SK-N-SH (cell line): ENCODE data around the gene CFAP70. TPM values are rescaled to one million over a fixed set of nuclear protein-coding genes. Genes with fewer than 3 reads are reported as not detected.

ENCODE experiments used
- CTCF ChIA-PET: fragments of 300-600, 350-600 bp; formaldehyde crosslinking; extraction: SDS; loops from one replicate; lab custom pipeline; 2021; lab: Yijun Ruan, JAX
- POLR2A ChIA-PET: fragments of 350-600 bp; sonication (Branson Sonifier 250); formaldehyde crosslinking; extraction: SDS; loops from one replicate; lab custom pipeline; 2020; ENCODE audit warnings: antibody characterized with exemption, inconsistent platforms; lab: Yijun Ruan, JAX
- DNase-seq: peaks from one replicate; pipeline ENCODE4 v3.0.0; 2012
- H2AFZ ChIP-seq: fragments of 200-600 bp; sonication (generic); 2 replicates; pipeline ENCODE4 v1.8.1; 2016; ENCODE audit warnings: antibody characterized with exemption, mild to moderate bottlenecking, low read depth
- H3F3A ChIP-seq: fragments of 200-600 bp; sonication (generic); replicated peaks from 2 replicates; pipeline ENCODE3; 2016; ENCODE audit warnings: antibody characterized with exemption, mild to moderate bottlenecking; ENCODE audit not compliant: insufficient read depth
- H3K27ac ChIP-seq, 2 experiments: fragments of 200-500 bp in 1 of 2; fragments of 200-600 bp in 1 of 2; sonication (Bioruptor generic) in 1 of 2; sonication (generic), shearing (Covaris generic) in 1 of 2; 2 replicates each; pipeline versions ENCODE4 v1.5.1 to v1.6.1; 2014 to 2016; ENCODE audit warnings: low read depth in 2 of 2, inconsistent platforms in 1 of 2, low read length in 1 of 2, mild to moderate bottlenecking in 1 of 2, mixed read lengths in 1 of 2
- H3K27me3 ChIP-seq: fragments of 200-600 bp; sonication (generic), shearing (Covaris generic); 2 replicates; pipeline ENCODE4 v1.6.1; 2016; ENCODE audit warnings: mixed run types; ENCODE audit not compliant: insufficient read depth
- H3K36me3 ChIP-seq, 2 experiments: fragments of 200-500 bp in 1 of 2; fragments of 200-600 bp in 1 of 2; sonication (Bioruptor generic) in 1 of 2; sonication (generic) in 1 of 2; replicated peaks in 1 of 2; 2 replicates each; pipeline versions ENCODE3 to v1.5.1; 2014 to 2016; ENCODE audit warnings: low read length in 1 of 2, mild to moderate bottlenecking in 1 of 2; ENCODE audit not compliant: insufficient read depth in 2 of 2, control insufficient read depth in 1 of 2
- H3K4me1 ChIP-seq, 2 experiments: fragments of 200-500 bp in 1 of 2; fragments of 200-600 bp in 1 of 2; sonication (Bioruptor generic) in 1 of 2; sonication (generic), shearing (Covaris generic) in 1 of 2; 2 replicates each; pipeline versions ENCODE4 v1.5.1 to v1.6.1; 2014 to 2016; ENCODE audit warnings: low read depth in 1 of 2, low read length in 1 of 2, mixed run types in 1 of 2; ENCODE audit not compliant: insufficient read depth in 2 of 2, control insufficient read depth in 1 of 2
- H3K4me2 ChIP-seq: fragments of 200-600 bp; sonication (generic), shearing (Covaris generic); 2 replicates; pipeline ENCODE4 v1.6.1; 2017; ENCODE audit warnings: mixed run types
- H3K4me3 ChIP-seq, 2 experiments: fragments of 200-500 bp in 1 of 2; fragments of 200-600 bp in 1 of 2; sonication (Bioruptor generic) in 1 of 2; sonication (generic), shearing (Covaris generic) in 1 of 2; 2 replicates each; pipeline versions ENCODE4 v1.5.1 to v1.8.1; 2014 to 2016; ENCODE audit warnings: low read depth in 2 of 2, inconsistent platforms in 1 of 2, low read length in 1 of 2, mild to moderate bottlenecking in 1 of 2, mixed read lengths in 1 of 2, moderate library complexity in 1 of 2
- H3K79me2 ChIP-seq: fragments of 200-600 bp; sonication (generic); 2 replicates; pipeline ENCODE4 v1.8.1; 2017; ENCODE audit warnings: mild to moderate bottlenecking; ENCODE audit not compliant: insufficient read depth
- H3K9ac ChIP-seq: fragments of 200-600 bp; sonication (generic); 2 replicates; pipeline ENCODE4 v1.6.1; 2017; ENCODE audit warnings: mixed run types
- H3K9me2 ChIP-seq: fragments of 200-600 bp; sonication (generic); 2 replicates; pipeline ENCODE4 v1.6.1; 2017; ENCODE audit warnings: mixed run types
- H3K9me3 ChIP-seq: fragments of 200-600 bp; sonication (generic); 2 replicates; pipeline ENCODE4 v1.6.1; 2017; ENCODE audit warnings: mixed run types, mild to moderate bottlenecking, moderate library complexity
- H4K20me1 ChIP-seq: fragments of 200-600 bp; sonication (generic); 2 replicates; pipeline ENCODE4 v1.6.1; 2017; ENCODE audit warnings: mild to moderate bottlenecking, mixed run types; ENCODE audit not compliant: insufficient read depth
- ELF1 ChIP-seq: IDR thresholded peaks from 2 replicates; pipeline ENCODE4 v1.4.0; 2012
- EP300 ChIP-seq, 2 experiments: IDR thresholded peaks; 2 replicates each; pipeline versions ENCODE4 v1.4.0 to v1.6.1; 2012; ENCODE audit warnings: borderline replicate concordance in 1 of 2, low read depth in 1 of 2, low read length in 1 of 2
- EZH2phosphoT487 ChIP-seq: fragments of 200-600 bp; sonication (generic); IDR thresholded peaks from 2 replicates; pipeline ENCODE4 v1.6.1; 2017; ENCODE audit warnings: low read depth, mixed run types, mild to moderate bottlenecking, antibody characterized with exemption, moderate library complexity, borderline replicate concordance
- GABPA ChIP-seq: IDR thresholded peaks from 2 replicates; pipeline ENCODE4 v1.4.0; 2012; ENCODE audit warnings: low read depth, mild to moderate bottlenecking
- POLR2AphosphoS5 ChIP-seq: IDR thresholded peaks from 2 replicates; pipeline ENCODE4 v1.6.1; 2012; ENCODE audit warnings: low read depth, low read length
- RAD21 ChIP-seq: IDR thresholded peaks from 2 replicates; pipeline ENCODE4 v1.6.1; 2012; ENCODE audit warnings: mild to moderate bottlenecking, low read length
- RFX5 ChIP-seq: IDR thresholded peaks from 2 replicates; pipeline ENCODE4 v1.6.1; 2012; ENCODE audit warnings: mild to moderate bottlenecking, improper control_type of control experiment, low read length
- SIN3A ChIP-seq: IDR thresholded peaks from 2 replicates; pipeline ENCODE4 v1.6.1; 2012; ENCODE audit warnings: low read depth, mild to moderate bottlenecking, low read length, moderate library complexity, borderline replicate concordance
- TCF12 ChIP-seq: IDR thresholded peaks from 2 replicates; pipeline ENCODE4 v1.4.0; 2012
- TEAD4 ChIP-seq: IDR thresholded peaks from 2 replicates; pipeline ENCODE4 v1.4.0; 2012; ENCODE audit warnings: mild to moderate bottlenecking, borderline replicate concordance; ENCODE audit not compliant: insufficient read depth
- USF1 ChIP-seq: IDR thresholded peaks from 2 replicates; pipeline ENCODE4 v1.4.0; 2012; ENCODE audit warnings: low read depth, borderline replicate concordance
- USF2 ChIP-seq: fragments of 150-350 bp; IDR thresholded peaks from 2 replicates; pipeline ENCODE4 v1.6.1; 2017; ENCODE audit warnings: antibody characterized with exemption, low read length, low read depth, borderline replicate concordance
- ZBTB33 ChIP-seq: IDR thresholded peaks from 2 replicates; pipeline ENCODE4 v1.4.0; 2012; ENCODE audit warnings: low read depth, borderline replicate concordance
- WGBS: methylation state at CpG from one replicate; pipeline ENCODE4 v1.1.6; 2017; ENCODE audit warnings: low lambda C conversion rate; 5-methylcytosine and 5-hydroxymethylcytosine counted together
- polyA plus RNA-seq, 3 experiments: library from polyadenylated mRNA; depleted of rRNA; stranded (reverse); fragments of >200 nt; gene quantifications; 2 replicates each; pipeline ENCODE4 v1.2.3, GENCODE V29; 2012

Gene CFAP70
- polyA plus RNA-seq, 1 of the 3 experiments (the other 2 are of a cell fraction): 0.74 TPM

- H3K9ac ChIP-seq: no peak overlapping the region
- H3K4me1 ChIP-seq: no peaks in the 10 kb centered on the region
- DNase-seq: no peak
- 87% methylated on average over 5 of the region's 5 CpGs for WGBS
- H3K27ac ChIP-seq: no peak overlapping the region
- no peaks in the 10 kb centered on the region for H3K79me2 ChIP-seq
- H2AFZ ChIP-seq: no peak overlapping the region
- no peaks in the 10 kb centered on the region for H3K9me2 ChIP-seq
- ChIA-PET POLR2A (no interaction called here), CTCF (interaction anchor here (0.8 kb wide), 1 partner anchor 10 kb away, joined by 3 read pairs; no protein-coding TSS in a partner anchor)
- peaks cover 2 to 24% of the 10 kb centered on the region in 2 experiments for H3K36me3 ChIP-seq
- H3K4me3 ChIP-seq: no peak overlapping the region
- no peaks in the 10 kb centered on the region for H3F3A ChIP-seq
- no peaks in the 10 kb centered on the region for H3K9me3 ChIP-seq
- no peaks in the 10 kb centered on the region for H3K27me3 ChIP-seq
- no peak overlapping the region for H3K4me2 ChIP-seq
- TF ChIP-seq TCF12 (no peak), ELF1 (no peak), POLR2AphosphoS5 (no peak), RAD21 (no peak), USF2 (no peak), USF1 (no peak), TEAD4 (no peak), ZBTB33 (no peak), EP300 (IDR thresholded peaks at IDR 0.05; ENCODE audit: borderline replicate concordance in 1 of 2, low read depth in 1 of 2, low read length in 1 of 2) (no peak)
- H4K20me1 ChIP-seq: no peaks in the 10 kb centered on the region
Observed at GRCh38 chr10:73206385-73206784, 152.3 kb downstream of the CFAP70 start.

GRCh38 chr10:73205890-73206289, 152.8 kb downstream of the CFAP70 start:
- CTCF ChIA-PET: no interaction called here
- H3K36me3 ChIP-seq: peaks cover 5 to 19% of the 10 kb centered on the region in 2 experiments
- H3K27ac ChIP-seq: no peak overlapping the region

More at GRCh38 chr10:73205890-73206289, 152.8 kb downstream of the CFAP70 start:
- no peaks in the 10 kb centered on the region for H3F3A ChIP-seq
- H3K9ac ChIP-seq: no peak overlapping the region
- no peak for TF ChIP-seq TEAD4
- no peak for TF ChIP-seq SIN3A
- no peak for TF ChIP-seq EZH2phosphoT487
- no peak for TF ChIP-seq GABPA
- TF ChIP-seq RFX5: no peak
- no peaks in the 10 kb centered on the region for H3K9me2 ChIP-seq
- WGBS: 91% methylated on average over 1 of the region's 1 CpG
- no peaks in the 10 kb centered on the region for H3K27me3 ChIP-seq
- no peaks in the 10 kb centered on the region for H3K4me1 ChIP-seq
- H3K9me3 ChIP-seq: no peaks in the 10 kb centered on the region
- H3K4me3 ChIP-seq: no peak overlapping the region
- H2AFZ ChIP-seq: no peak overlapping the region
- no peaks in the 10 kb centered on the region for H4K20me1 ChIP-seq
- no peak overlapping the region for H3K4me2 ChIP-seq
- POLR2A ChIA-PET: no interaction called here
- no peak for DNase-seq
- H3K79me2 ChIP-seq: no peaks in the 10 kb centered on the region
